ENCODE data around the gene INPP5J. TPM values are rescaled to one million over a fixed set of nuclear protein-coding genes. Genes with fewer than 3 reads are reported as not detected.

Gene INPP5J
- total and polyA plus RNA-seq, 2 experiments from 2014 or later: 4.8 to 14.5 TPM

DNA sequence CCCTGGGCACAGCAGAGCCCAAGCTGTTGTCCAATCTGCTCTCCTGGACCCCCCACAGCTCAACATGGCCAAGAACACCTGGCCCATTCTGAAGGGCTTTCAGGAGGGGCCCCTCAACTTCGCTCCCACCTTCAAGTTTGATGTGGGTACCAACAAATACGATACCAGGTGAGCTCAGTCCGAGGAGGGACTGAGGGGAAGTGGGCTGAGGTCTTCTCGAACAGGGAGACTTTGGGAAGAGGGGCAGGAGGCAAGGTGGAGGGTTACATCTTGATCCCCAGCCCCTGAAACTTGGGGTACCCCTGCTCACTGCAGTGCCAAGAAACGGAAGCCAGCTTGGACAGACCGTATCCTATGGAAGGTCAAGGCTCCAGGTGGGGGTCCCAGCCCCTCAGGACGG is 5.4 kb downstream of the INPP5J start (continued):
- TF ChIP-seq, protein P1, sequence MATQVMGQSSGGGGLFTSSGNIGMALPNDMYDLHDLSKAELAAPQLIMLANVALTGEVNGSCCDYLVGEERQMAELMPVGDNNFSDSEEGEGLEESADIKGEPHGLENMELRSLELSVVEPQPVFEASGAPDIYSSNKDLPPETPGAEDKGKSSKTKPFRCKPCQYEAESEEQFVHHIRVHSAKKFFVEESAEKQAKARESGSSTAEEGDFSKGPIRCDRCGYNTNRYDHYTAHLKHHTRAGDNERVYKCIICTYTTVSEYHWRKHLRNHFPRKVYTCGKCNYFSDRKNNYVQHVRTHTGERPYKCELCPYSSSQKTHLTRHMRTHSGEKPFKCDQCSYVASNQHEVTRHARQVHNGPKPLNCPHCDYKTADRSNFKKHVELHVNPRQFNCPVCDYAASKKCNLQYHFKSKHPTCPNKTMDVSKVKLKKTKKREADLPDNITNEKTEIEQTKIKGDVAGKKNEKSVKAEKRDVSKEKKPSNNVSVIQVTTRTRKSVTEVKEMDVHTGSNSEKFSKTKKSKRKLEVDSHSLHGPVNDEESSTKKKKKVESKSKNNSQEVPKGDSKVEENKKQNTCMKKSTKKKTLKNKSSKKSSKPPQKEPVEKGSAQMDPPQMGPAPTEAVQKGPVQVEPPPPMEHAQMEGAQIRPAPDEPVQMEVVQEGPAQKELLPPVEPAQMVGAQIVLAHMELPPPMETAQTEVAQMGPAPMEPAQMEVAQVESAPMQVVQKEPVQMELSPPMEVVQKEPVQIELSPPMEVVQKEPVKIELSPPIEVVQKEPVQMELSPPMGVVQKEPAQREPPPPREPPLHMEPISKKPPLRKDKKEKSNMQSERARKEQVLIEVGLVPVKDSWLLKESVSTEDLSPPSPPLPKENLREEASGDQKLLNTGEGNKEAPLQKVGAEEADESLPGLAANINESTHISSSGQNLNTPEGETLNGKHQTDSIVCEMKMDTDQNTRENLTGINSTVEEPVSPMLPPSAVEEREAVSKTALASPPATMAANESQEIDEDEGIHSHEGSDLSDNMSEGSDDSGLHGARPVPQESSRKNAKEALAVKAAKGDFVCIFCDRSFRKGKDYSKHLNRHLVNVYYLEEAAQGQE (IDR thresholded peaks at IDR 0.05; ENCODE audit: unreplicated experiment): no peak
- TF ChIP-seq ZNF114 (CRISPR knock-in tag; IDR thresholded peaks at IDR 0.05): no peak
- TF ChIP-seq NANOG (IDR thresholded peaks at IDR 0.05; ENCODE audit: borderline replicate concordance): no peak
- no peak for TF ChIP-seq STAT1 (IDR thresholded peaks at IDR 0.05; ENCODE audit: unreplicated experiment)
- no peak for TF ChIP-seq EZH2phosphoT487 (IDR thresholded peaks at IDR 0.05; ENCODE audit: unreplicated experiment)

DNA sequence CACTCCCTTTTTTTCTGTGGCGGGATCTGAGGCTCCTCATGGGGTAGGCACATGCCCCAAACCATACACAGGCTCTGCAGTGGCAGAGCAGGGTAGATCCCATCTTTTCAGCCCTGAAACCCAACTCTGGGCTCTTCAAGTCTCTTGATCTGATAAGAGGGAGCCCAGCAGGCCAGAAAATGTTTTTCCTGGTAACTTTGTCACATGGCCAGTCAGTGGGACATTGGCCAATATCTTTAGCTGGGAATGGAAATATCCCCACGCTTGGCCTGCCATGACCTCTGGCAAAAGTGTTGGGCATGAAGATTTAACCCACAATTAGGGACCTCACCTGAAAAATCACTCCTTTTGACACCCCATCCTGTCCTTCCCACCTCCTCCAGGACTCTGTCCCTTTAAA is 8.1 kb downstream of the INPP5J start:
- Histone ChIP-seq H3K79me2 (replicated peaks; ENCODE audit: insufficient read depth) (no peaks in the 10 kb centered on the region), H3K4me1 (ENCODE audit: insufficient read depth) (peaks cover 11% of the 10 kb centered on the region; the same call in 1 of the 2 replicates), H3K36me3 (ENCODE audit: insufficient read depth) (peaks cover 13% of the 10 kb centered on the region), H3K4me3 (no peak overlapping the region), H3F3A (replicated peaks; ENCODE audit: low read depth) (no peaks in the 10 kb centered on the region), H3K27ac (ENCODE audit: low read depth) (no peak overlapping the region), H3K4me2 (no peak overlapping the region), H3K9me2 (ENCODE audit: insufficient read depth) (no peaks in the 10 kb centered on the region), H3K27me3 (ENCODE audit: insufficient read depth) (no peaks in the 10 kb centered on the region), H2AFZ (no peak overlapping the region), H4K20me1 (replicated peaks; ENCODE audit: insufficient read depth) (no peaks in the 10 kb centered on the region)
- peaks cover 19% of the 10 kb centered on the region for H3K36me3 Mint-ChIP-seq (ENCODE audit: low read depth)
- peaks cover 8% of the 10 kb centered on the region for H3K27me3 Mint-ChIP-seq (ENCODE audit: insufficient read depth, low read depth, poor library complexity)
- TF ChIP-seq ZNF331 (CRISPR knock-in tag; IDR thresholded peaks at IDR 0.05; ENCODE audit: low read depth) (no peak), CREB1 (CRISPR knock-in tag; IDR thresholded peaks at IDR 0.05; ENCODE audit: low read depth) (no peak), ZNF462 (CRISPR knock-in tag; IDR thresholded peaks at IDR 0.05) (no peak), EZH2phosphoT487 (IDR thresholded peaks at IDR 0.05; ENCODE audit: unreplicated experiment) (no peak), ZNF114 (CRISPR knock-in tag; IDR thresholded peaks at IDR 0.05) (no peak), NANOG (IDR thresholded peaks at IDR 0.05; ENCODE audit: borderline replicate concordance) (no peak), STAT1 (IDR thresholded peaks at IDR 0.05; ENCODE audit: unreplicated experiment) (no peak), CTCF (conservative IDR thresholded peaks at IDR 0.05; ENCODE audit: low read depth in 2 of 2) (no peak)
- TF ChIP-seq, protein P2, sequence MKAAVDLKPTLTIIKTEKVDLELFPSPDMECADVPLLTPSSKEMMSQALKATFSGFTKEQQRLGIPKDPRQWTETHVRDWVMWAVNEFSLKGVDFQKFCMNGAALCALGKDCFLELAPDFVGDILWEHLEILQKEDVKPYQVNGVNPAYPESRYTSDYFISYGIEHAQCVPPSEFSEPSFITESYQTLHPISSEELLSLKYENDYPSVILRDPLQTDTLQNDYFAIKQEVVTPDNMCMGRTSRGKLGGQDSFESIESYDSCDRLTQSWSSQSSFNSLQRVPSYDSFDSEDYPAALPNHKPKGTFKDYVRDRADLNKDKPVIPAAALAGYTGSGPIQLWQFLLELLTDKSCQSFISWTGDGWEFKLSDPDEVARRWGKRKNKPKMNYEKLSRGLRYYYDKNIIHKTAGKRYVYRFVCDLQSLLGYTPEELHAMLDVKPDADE (IDR thresholded peaks at IDR 0.05): no peak
- H3K9me3 Mint-ChIP-seq: no peaks in the 10 kb centered on the region
- no peak overlapping the region for H3K4me3 Mint-ChIP-seq
- ATAC-seq: no peak
- H3K4me1 Mint-ChIP-seq: peaks cover 11% of the 10 kb centered on the region; the same call in 2 of the 3 replicates
- no peak for DNase-seq (ENCODE audit: low spot score)
- no peak overlapping the region for H3K27ac Mint-ChIP-seq

Measured in GM23338 (cell line).